BJ (cell line): Measurements from ENCODE around the gene KIRREL3. TPM values are rescaled to one million over a fixed set of nuclear protein-coding genes. Genes with fewer than 3 reads are reported as not detected.

Experiments used
- CTCF ChIA-PET: fragments of 350-600 bp; formaldehyde crosslinking; extraction: SDS; loops from one replicate; lab custom pipeline; 2021; ENCODE audit warnings: antibody characterized with exemption, inconsistent platforms; lab: Yijun Ruan, JAX
- POLR2A ChIA-PET: fragments of 300-600 bp; sonication (Branson Sonifier 250); formaldehyde crosslinking; extraction: SDS; loops from one replicate; lab custom pipeline; 2021; ENCODE audit warnings: antibody characterized with exemption; lab: Charles Lee
- DNase-seq: peaks from one replicate; pipeline ENCODE4 v3.0.0-alpha.2; 2011; ENCODE audit warnings: low read depth
- H3K27me3 ChIP-seq: 2 replicates; pipeline ENCODE4 v1.6.0; 2011; ENCODE audit warnings: low read length; ENCODE audit not compliant: control insufficient read depth, insufficient read depth
- H3K36me3 ChIP-seq: 2 replicates; pipeline ENCODE4 v1.5.1; 2011; ENCODE audit warnings: low read length; ENCODE audit not compliant: control insufficient read depth, insufficient read depth
- H3K4me3 ChIP-seq: 2 replicates; pipeline ENCODE4 v1.5.1; 2011; ENCODE audit warnings: low read depth, mild to moderate bottlenecking, control low read depth, low read length
- CTCF ChIP-seq: IDR thresholded peaks from 2 replicates; pipeline ENCODE4 v1.5.1; 2011; ENCODE audit warnings: low read depth, mild to moderate bottlenecking, control low read depth, inconsistent platforms, low read length, moderate library complexity; ENCODE audit not compliant: insufficient read depth
- polyA plus RNA-seq: library from polyadenylated mRNA; depleted of rRNA; stranded (reverse); fragments of >200 nt; gene quantifications from 2 replicates; pipeline ENCODE4 v1.2.3, GENCODE V29; 2011

The KIRREL3 gene
- polyA plus RNA-seq, 1 experiment, result 19.6 TPM

- no peak for TF ChIP-seq CTCF
- ChIA-PET CTCF (interaction anchor here (1.4 kb wide), 1 partner anchor 11 kb away, joined by 3 read pairs; no protein-coding TSS in a partner anchor), POLR2A (no interaction called here)
- peaks cover 22% of the 10 kb centered on the region for H3K36me3 ChIP-seq
- H3K27me3 ChIP-seq, result no peaks in the 10 kb centered on the region
- H3K4me3 ChIP-seq, result no peak overlapping the region
- no peak for DNase-seq
These were observed 594.7 kb downstream of the KIRREL3 start for GRCh38 chr11:126405906-126406305.

DNA sequence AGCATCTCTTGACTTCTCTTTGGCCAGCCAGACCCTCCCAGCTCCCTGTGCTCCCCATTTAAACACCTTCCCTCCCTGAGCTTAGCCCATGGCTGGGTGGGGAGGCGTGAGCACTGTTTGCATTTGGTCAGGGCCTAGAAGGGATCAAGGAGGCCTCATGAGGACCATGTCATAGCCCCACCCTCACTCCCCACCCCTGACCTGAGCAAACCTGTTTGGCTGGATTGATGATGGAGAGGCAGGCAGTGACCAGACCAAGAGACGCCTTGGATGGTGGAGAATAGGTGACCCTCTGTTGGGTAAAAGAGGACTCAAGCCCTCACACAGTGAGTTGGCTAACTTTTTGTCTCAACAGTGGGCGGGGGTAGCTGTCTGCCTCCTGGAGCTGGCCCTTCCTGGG lies 595.2 kb downstream of the KIRREL3 start:
- CTCF ChIA-PET, result interaction anchor here (1.1 to 1.4 kb wide), 2 partner anchors 11 to 95 kb away, joined by 3 read pairs; no protein-coding TSS in a partner anchor
- Histone ChIP-seq H3K4me3 (no peak overlapping the region), H3K36me3 (peaks cover 22% of the 10 kb centered on the region), H3K27me3 (no peaks in the 10 kb centered on the region)
- DNase-seq, result no peak
- no peak for TF ChIP-seq CTCF
- POLR2A ChIA-PET, result no interaction called here

GRCh38 chr11:126404367-126404766 lies 596.2 kb downstream of the KIRREL3 start:
- ChIA-PET POLR2A (no interaction called here), CTCF (interaction anchor here (1.1 to 1.4 kb wide), 2 partner anchors 12 to 94 kb away, joined by 3 read pairs; no protein-coding TSS in a partner anchor)
- peaks cover 20% of the 10 kb centered on the region for H3K36me3 ChIP-seq
- TF ChIP-seq CTCF, result no peak
- H3K4me3 ChIP-seq, result no peak overlapping the region
- no peaks in the 10 kb centered on the region for H3K27me3 ChIP-seq
- no peak for DNase-seq

- POLR2A ChIA-PET, result no interaction called here
- CTCF ChIA-PET, result interaction anchor here (0.9 kb wide), 1 partner anchor 93 kb away, joined by 5 read pairs; no protein-coding TSS in a partner anchor
- DNase-seq, result no peak
- TF ChIP-seq CTCF, result no peak
- Histone ChIP-seq H3K4me3 (no peak overlapping the region), H3K27me3 (no peaks in the 10 kb centered on the region), H3K36me3 (peaks cover 13% of the 10 kb centered on the region)
These were observed 596.9 kb downstream of the KIRREL3 start for GRCh38 chr11:126403658-126404057.

DNA sequence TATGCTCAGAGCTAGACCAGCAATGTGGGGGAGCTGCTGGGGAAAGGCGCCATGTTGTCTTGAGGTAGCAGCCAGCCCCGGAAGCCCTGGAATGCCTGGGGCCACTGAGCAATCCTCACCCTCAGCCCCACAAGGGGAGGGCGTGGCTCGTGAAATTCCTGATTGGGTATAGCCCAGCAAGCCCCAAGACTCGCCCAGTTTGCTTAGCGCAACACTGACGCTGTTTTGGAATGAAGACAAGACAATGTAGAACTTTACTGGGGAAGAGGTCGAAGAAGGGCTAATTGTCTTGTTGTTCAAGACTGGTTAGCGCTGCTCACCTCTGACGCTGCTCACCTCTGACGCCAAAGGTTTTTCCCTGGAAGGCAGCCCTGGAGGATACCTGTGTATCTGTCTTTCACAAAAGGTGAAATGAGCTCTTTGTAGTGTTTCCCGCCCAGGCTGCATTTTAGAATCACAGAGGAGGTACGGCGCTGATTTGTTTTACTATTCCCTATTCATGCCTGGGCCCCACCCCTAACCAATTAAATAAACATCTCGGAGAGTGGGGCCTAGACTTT lies 597.5 kb downstream of the KIRREL3 start:
- DNase-seq, result no peak
- POLR2A ChIA-PET, result no interaction called here
- no peaks in the 10 kb centered on the region for H3K27me3 ChIP-seq
- TF ChIP-seq CTCF, result no peak
- CTCF ChIA-PET, result interaction anchor here (0.9 kb wide), 1 partner anchor 92 kb away, joined by 5 read pairs; no protein-coding TSS in a partner anchor
- peaks cover 10% of the 10 kb centered on the region; the same call in 1 of the 2 replicates for H3K36me3 ChIP-seq
- H3K4me3 ChIP-seq, result no peak overlapping the region
